C4-2B (cell line): ENCODE data around the gene LEMD2.

Source experiments
- H3K27ac ChIP-seq: fragments of 450-650 bp; 2 replicates; pipeline ENCODE4 v1.5.1; 2017
- ZFX ChIP-seq: fragments of 450-650 bp; IDR thresholded peaks from 2 replicates; pipeline ENCODE4 v1.6.1; 2017
- TF ChIP-seq, protein P1 (sequence below): fragments of 450-650 bp; conservative IDR thresholded peaks from 2 replicates; pipeline ENCODE4 v1.5.1; 2017; ENCODE audit warnings: mild to moderate bottlenecking

LEMD2 gene

DNA sequence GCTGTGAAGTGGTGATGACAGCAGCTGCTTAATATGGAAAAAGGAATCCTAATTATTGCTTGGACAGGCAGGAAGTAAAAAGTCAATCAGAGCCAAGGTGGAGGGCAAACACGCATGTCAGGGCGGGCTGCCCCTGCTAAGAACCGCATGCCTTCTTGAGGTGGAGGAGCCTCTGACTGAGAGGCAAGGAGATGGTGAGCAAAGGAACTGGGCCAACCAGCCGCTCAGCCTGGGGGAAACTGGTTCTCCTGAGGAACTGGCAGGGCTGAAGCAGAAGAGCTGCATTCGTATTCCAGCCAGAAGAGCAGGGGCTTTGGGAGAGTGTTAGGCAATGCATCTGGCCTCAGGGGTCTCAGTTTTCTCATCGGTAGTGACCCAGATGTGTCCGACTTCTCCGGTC is 28.0 kb upstream of the LEMD2 start:
- TF ChIP-seq ZFX, result no peak
- TF ChIP-seq, protein P1, sequence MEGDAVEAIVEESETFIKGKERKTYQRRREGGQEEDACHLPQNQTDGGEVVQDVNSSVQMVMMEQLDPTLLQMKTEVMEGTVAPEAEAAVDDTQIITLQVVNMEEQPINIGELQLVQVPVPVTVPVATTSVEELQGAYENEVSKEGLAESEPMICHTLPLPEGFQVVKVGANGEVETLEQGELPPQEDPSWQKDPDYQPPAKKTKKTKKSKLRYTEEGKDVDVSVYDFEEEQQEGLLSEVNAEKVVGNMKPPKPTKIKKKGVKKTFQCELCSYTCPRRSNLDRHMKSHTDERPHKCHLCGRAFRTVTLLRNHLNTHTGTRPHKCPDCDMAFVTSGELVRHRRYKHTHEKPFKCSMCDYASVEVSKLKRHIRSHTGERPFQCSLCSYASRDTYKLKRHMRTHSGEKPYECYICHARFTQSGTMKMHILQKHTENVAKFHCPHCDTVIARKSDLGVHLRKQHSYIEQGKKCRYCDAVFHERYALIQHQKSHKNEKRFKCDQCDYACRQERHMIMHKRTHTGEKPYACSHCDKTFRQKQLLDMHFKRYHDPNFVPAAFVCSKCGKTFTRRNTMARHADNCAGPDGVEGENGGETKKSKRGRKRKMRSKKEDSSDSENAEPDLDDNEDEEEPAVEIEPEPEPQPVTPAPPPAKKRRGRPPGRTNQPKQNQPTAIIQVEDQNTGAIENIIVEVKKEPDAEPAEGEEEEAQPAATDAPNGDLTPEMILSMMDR, result no peak
- H3K27ac ChIP-seq, result no peak overlapping the region

GRCh38 chr6:33815854-33816253 is 26.9 kb upstream of the LEMD2 start:
- no peak for TF ChIP-seq ZFX
- TF ChIP-seq, protein P1, result no peak
- H3K27ac ChIP-seq, result no peak overlapping the region

- H3K27ac ChIP-seq, result no peak overlapping the region
- no peak for TF ChIP-seq ZFX
- TF ChIP-seq, protein P1, result no peak
These were observed 25.4 kb upstream of the LEMD2 start for GRCh38 chr6:33813990-33814985.

- no peak overlapping the region for H3K27ac ChIP-seq
- no peak for TF ChIP-seq ZFX
These were observed 24.4 kb upstream of the LEMD2 start for GRCh38 chr6:33813246-33813904.

- TF ChIP-seq, protein P1, result no peak; the same call in 1 of the 2 replicates
- no peak for TF ChIP-seq ZFX
These were observed 23.7 kb upstream of the LEMD2 start for GRCh38 chr6:33812669-33813068.

DNA sequence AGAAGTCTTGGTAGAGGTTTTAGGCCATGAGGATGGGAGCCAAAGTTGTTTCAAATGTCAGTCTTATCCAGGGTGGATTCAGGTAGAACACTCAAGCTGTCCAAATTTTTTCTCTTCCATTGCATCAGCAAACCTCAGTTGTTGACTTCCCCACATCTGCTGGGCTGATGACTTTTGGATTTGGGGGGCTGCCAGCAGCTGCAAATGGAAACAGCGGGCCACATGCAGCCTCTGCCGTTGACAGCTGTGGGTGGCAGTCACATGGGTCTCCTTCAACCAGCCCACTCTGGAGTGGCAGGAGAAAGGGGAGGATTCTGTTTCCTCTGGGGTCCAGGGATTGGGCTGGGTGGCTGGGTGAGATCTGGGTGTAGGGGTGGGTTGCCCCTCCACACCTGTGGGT is 20.7 kb upstream of the LEMD2 start:
- TF ChIP-seq, protein P1, result no peak
- TF ChIP-seq ZFX, result no peak
- no peak overlapping the region for H3K27ac ChIP-seq

More at GRCh38 chr6:33812669-33813068, 23.7 kb upstream of the LEMD2 start:
- H3K27ac ChIP-seq, result no peak overlapping the region

- TF ChIP-seq, protein P1, result no peak
- TF ChIP-seq ZFX, result no peak
- no peak overlapping the region for H3K27ac ChIP-seq
These were observed 19.8 kb upstream of the LEMD2 start for GRCh38 chr6:33808641-33809180.
